NK-92 treated with Interleukin-12 subunit alpha and Interleukin-12 subunit beta, amount 100 ng/mL, for 24 hours (cell line): Measurements from ENCODE around the gene GUCA1C.

Experiments
- DNase-seq: peaks from one replicate; lab custom pipeline; 2025; lab: John Stamatoyannopoulos, UW

The GUCA1C gene, protein sequence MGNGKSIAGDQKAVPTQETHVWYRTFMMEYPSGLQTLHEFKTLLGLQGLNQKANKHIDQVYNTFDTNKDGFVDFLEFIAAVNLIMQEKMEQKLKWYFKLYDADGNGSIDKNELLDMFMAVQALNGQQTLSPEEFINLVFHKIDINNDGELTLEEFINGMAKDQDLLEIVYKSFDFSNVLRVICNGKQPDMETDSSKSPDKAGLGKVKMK

DNA sequence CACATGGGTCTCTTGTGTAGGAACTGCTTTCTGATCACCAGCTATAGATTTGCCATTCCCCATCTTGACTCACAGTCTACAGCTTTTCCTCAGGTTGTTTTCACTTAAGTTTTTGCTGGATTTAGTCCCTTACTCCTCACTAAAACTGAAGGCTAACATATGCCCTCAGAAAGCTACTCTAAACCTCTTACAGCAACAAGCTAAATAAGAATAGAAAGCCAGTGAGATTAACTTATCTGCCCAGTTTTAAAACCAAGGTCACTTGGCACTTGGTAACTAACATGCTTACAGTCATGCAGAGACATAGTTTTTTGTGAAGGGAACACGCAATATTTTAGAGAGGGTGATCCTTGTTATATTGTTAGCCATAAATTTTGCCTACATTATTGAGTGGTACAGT is at the start of gene GUCA1C:
Gene GUCA1C, minus strand, starts transcription at position 180 of the 400 bp plus-strand sequence. Its CDS starts 117 bp downstream, at position 63.
- DNase-seq: no peak

DNA sequence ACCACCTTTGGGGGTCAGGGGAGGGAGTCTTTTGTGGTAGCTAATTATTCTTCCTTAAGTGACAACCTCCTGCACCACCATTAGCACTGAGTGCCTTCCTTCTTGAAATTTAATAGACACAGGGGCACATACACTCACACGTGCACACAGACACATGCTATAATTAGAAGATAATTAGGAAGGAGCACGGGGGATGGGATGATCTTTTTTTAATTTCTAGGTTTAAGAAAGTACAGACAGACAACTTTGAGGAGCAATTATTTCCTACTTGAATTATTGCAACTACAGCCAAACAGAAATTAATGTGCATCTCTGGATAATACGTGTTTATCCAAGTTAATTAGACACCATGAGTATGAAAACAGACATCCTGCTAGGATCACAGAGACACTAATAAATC is 44.8 kb upstream of the GUCA1C start:
- DNase-seq: no peak

DNA sequence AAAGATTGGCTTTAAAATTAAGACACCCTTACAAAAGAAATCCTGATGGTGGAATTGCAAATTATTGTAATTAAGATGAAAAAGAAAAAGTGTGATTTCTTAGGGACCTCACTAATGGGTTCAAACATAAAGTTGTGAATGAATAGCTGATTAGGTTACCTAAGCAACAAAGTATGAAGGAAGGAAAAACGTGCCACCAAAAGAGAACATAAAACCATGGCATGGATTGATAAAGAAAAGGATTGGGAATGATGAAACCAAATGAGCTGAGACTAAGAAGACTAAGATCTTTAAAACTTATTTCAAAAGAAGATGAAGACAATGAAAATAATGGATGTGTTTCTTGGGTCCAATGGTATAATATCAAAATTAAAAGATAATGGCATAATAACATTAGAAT is 32.2 kb upstream of the GUCA1C start:
- no peak for DNase-seq

DNA sequence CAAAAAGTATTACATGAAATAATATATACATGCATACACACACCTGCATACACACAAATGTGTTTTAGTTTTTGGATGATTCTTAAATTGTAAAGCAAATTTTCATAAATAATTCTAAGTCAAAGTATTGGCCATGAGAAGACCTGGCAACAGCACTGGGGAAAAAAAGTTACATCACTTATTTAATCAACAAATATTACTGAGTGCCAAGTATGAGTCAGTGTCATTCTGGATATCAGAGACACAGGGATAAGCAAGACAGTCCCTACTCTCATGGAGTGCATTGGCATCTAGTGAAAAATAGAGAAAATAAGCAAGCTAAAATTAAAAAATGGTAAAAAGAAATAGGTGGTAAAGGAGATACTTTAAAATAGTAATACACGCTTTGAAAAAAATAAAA is 29.4 kb upstream of the GUCA1C start:
- no peak for DNase-seq

DNA sequence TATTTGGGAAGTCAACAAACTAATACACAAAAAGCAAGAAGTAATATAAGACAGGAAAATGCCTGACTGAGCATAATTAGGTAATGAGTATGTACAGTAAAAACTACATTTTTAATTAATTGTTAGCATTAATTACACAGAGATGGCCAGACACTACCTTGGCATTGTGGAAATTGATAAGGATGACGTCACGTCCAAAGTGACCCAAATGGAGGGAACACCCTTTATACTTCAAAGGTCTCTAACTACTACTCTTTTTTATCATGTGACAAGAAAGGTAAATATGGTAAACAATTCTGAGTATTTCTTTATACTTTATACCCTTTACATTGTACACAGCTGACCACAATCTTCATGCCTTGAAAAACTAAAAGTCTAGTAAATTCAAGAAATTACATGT is 22.4 kb upstream of the GUCA1C start:
- DNase-seq: no peak

DNA sequence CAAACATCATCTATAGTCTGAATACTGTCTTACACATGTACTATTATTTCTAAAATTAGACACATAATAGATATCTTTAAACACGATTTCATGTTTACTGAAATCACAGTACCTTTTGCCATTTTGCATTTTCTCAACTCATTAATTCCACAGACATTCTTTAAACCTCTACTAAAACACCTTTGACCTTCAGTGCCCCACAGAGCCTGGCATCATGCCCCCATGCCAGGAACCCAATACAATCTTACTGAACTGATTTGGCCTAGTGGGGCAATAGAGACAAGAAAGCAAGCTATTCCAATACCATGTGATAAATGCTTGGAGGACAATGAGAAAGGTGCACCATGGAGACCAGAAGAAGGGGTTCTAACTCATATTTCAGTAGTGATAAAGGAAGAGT is 19.3 kb upstream of the GUCA1C start:
- DNase-seq: no peak

DNA sequence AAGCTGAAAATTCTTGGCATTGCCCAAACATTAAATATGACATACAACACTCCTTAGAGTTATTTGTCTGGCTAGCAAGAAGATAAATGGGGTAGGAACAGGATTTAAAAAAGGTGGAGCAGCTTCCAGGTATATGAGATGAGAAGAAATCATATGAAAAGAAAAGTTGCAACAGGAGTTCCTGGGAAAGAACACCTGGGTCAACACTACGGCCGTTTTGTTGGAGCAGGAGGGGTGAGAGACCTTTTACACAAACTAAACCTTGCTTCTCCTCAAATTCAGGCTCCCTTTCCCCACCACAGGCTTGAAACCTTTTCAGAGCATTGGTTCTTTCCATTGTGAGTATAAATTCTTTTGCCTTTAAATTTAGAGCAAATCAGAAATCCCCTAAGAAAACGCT is 18.8 kb upstream of the GUCA1C start:
- no peak for DNase-seq

DNA sequence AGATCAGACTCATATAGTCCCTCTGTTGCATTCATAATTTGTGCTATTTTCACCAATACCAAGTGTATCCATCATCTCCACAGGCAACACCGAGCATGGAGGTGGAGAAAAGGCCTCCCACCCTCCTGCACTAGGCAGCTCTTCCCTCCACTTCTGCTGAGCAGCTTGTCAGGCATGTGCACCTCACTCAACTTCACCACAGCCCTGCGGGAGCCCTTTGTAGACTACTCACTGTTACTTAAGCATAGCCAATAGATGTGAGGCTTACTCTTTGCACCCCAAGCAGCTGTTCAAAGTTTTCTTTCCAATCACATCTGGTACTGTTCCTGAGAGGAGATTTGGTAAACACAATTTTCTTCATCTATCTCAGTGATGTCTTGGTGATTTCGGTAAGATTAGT is 16.9 kb upstream of the GUCA1C start:
- DNase-seq: no peak

DNA sequence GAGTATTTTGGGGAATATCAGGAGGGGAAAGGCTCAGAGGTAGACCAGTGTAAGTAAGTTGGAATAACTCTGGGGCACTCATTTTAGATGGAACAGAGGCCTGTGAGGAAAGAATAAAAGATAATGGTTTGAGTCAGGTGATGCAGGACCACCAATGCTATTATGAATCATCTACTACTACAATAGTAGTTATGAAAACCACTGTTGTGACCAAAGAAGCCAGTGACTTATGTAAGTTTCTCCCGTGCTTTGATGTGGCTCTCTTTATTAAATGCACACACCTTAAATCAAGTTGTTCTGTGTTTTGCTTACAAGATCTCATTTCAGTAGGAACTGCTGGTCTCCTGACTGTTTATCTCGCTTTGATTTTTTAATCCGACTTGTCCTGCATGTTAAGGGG is 13.1 kb upstream of the GUCA1C start:
- no peak for DNase-seq

DNA sequence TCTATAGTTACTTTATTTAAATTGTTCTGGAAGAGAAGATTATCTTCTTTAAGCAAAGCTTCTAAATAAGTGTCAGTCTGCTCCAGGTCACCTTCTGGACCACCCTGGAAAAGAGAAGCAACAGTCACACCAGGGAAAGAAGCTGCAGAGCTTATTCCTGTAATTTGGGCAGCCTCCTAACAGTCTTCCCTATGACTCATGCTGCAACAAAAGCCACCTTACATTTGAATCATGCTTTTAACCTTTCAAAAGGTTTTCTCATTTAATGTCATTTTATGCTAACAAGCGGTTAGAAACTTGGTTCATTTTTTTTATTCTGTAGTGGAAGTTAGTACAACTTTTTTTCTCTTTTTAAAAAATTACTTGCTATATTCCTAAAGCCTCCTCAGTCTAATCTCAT is 5.3 kb upstream of the GUCA1C start:
- no peak for DNase-seq

DNA sequence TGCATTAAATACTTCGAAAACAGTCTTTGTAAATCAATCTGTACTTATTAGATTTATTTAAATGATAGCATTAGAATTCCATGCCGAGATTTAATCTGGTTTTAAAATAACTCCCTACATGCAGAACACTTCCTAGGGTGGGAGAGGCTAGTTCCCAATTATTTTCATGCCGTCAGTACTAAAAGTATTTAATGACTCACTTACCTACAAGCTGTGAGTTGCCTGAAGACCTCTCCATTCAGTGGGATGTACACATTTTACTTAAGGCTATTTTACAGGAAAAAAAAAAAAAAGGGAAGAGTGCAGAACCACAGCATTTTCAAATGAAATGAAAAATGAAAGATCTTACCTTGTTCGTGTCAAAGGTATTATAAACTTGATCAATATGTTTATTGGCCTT is 469 bp downstream of the GUCA1C start:
- no peak for DNase-seq

DNA sequence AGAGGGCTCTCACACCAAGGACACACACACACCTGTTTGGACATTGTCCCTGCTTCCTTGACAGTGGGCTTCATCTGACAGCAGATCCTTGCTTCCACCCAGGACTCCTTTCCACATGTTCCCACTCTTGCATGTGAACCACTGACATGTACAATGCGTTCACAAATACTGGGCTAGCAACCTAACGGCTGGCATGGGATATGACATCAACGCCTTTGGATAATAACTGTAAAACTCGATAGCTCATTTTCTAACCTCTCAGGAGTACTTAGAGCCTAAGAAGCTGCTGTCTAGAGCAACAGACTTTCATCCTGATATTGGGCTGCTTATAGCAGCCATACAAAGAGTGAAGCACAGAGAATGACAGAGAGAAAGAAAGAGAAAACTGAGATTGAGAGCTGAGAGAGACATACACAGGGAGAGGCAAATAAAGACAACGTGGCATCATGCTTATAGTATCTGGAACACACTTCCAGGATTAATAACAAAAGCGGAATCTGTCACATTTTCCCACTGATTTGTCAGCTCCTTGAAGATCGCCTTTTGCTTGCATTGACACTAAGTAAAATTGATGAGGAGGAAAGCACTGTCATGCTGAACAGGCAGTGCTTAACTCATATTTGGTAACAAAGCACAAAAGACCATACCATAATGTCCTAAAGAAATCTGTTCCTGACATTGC is 1.7 kb downstream of the GUCA1C start:
- no peak for DNase-seq

DNA sequence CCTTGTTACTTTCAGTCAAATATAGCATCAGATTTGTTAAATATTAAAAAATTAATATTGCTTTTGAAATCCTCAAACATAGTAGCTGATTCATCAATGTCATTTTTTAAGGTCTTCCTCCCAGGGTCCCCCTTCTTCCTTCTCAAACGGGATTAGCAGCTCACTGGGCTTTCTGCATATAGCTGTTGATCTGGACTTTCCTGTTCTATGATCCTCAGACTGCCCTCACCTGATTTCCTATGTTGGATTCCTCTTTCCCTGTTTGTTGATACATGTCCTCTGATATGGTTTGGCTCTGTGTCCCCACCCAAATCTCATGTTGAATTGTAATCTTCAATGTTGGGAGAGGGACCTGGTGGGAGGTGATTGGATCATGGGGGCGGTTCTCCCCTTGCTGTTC is 5.8 kb downstream of the GUCA1C start:
- DNase-seq: no peak

DNA sequence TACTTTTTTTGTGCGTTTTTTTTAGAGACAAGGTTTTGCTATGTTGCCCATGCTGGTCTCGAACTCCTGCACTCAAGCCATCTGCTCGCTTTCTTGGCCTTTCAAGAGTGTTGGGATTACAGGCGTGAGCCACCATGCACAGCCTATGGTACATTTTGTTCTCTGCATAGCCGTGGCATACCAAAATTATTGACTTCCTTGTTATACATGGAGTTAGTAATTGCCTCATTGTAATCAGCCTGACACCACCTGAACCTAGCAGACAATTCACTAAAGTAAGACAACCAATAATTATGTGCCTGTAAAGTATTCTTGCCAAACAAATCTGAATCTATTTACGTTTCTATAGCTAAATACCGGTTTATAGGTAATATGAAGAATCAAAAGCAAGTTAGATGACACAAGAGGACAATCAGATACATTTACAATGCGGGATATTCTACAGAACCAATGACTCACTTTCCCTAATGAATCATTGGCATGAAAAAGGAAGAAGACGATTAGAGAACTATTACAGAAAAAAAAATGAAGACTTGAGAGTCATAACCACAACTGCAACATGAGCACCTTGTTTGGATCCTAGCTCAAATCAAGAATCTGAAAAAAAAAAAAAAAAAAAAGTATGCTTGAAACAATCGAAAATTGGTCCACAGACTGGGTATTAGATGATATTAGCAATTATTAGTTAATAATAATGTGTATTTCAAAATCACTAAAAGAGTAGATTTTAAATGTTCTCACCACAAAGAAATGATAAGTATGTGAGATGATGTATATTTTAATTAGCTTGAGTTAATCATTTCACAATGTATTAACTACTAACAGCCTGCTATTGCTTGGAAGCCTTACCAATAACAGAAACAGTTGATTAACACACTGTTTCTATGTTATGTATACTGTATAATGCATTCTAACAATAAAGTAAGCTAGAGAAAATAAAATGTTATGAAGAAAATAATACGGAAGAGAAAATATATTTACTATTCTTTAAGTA is 7.1 kb downstream of the GUCA1C start:
- DNase-seq: no peak

DNA sequence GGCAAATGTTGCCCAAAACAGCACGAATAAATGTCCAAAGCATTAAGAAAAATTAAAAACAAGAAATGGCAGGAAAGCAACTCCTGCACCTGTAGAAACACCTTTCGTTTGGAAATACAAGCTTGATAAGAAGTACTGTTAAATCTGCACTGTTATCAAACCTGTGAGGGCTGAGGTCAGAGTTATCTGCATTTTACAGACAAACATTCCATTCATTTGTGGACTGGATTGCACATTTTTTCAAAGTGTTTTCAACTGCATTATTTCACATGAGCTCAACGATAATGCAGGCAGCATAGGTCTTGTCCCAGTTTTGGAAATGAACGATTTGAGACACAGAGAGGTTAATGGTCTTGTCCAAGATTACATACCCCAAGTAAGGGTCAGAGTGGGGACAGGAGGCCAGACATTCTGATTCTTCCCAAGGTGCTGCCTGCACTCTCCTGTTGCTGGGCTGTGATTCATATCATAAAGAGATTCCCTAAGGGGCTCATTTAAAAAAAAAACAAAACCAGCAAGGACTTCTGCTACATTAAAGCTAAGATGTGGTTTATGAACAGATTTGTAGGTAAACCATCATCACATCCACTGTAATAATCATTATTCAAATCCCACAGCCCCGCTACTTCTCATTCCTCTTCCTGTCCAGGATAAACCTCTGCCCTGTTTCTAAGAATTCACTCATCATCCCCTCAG is 13.0 kb downstream of the GUCA1C start:
- no peak for DNase-seq

DNA sequence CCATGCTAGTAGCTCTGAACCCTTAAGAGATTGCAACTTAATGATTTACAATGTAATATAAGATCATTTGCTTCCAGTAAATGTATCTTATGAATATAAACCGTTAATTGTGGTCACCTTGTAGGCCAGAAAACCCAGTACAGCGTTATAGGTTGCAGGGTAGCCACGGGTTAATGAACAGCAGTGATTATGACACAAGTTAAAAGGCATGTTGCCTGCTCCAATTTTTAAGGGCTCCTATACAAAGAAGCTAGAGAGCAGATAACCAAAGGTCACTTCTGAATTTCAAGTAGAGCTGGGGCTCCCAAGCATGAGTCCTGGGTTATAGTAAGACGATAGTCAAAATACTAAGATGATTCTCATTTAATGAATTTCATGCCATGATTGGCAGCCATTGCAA is 13.5 kb downstream of the GUCA1C start:
- no peak for DNase-seq

DNA sequence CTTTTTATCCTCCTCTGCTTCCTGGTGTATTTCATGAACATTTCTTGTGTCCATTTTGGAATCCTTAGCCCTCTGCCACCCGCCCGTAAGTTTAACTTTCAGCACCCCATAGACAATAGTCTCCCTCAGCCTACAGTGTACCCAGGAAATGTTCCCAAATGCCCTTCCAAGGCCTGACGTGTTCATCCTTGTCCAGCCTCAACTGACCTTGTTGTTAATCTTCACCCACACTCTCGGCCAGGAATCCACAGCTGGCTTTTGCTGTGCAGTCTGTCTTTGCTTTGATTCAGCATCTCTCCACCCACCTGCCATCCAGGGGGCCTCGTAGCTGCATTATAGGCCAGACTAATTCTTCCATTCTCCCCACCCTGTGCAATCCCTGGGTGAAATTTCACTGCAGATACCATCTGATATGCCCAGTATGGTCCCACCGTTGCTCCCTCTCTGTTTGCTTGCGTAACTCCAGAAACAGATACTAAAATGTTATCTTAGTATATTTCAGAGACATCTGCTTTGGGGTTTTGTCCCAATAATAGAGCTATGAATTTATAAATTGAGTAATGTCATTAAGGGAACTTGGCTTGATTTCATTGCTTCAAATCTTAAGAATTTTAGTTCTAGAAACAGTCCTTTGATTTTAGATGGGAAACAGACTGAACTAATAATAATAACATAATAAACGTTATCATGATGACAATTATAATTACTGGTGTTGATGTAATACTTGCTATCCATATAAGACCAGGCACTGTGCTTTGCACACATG is 16.6 kb downstream of the GUCA1C start:
- DNase-seq: no peak

DNA sequence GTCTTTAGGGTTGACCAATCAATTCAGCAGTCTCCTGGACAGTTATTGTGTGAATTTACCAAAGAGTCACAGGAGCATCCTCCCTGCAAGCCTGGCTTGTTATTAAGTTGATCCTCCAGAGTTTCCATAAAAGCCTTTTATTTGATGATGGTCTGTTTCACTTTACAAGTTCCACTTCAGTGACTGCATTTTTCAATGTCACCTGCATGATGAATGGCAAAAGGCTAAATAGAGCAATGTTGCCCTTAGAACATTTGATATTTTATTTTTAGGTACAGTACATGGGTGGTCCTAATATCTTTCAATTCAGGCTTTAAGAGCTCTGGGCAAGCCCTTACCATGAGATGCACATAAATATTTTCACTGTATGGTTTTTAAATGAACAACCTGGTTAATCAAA is 22.6 kb downstream of the GUCA1C start:
- DNase-seq: no peak

DNA sequence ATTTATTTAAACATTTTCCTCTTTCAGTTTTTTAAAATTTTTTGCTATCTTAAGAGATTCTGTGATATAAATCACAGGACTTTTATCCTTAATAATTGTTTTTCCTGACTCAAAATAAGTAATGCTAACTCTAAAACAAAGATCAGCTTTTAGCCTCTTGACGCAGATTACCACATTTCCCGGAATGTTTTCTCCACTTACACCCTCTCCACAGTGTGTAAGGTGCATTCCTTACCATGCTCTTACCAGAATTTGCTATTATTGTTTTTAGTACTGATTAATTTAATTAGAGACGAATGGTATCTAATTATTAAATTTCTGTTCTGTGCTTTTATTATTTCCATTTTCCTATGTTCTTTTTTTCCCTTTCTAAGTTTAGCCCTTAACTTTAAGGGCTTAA is 34.8 kb downstream of the GUCA1C start:
- DNase-seq: no peak

DNA sequence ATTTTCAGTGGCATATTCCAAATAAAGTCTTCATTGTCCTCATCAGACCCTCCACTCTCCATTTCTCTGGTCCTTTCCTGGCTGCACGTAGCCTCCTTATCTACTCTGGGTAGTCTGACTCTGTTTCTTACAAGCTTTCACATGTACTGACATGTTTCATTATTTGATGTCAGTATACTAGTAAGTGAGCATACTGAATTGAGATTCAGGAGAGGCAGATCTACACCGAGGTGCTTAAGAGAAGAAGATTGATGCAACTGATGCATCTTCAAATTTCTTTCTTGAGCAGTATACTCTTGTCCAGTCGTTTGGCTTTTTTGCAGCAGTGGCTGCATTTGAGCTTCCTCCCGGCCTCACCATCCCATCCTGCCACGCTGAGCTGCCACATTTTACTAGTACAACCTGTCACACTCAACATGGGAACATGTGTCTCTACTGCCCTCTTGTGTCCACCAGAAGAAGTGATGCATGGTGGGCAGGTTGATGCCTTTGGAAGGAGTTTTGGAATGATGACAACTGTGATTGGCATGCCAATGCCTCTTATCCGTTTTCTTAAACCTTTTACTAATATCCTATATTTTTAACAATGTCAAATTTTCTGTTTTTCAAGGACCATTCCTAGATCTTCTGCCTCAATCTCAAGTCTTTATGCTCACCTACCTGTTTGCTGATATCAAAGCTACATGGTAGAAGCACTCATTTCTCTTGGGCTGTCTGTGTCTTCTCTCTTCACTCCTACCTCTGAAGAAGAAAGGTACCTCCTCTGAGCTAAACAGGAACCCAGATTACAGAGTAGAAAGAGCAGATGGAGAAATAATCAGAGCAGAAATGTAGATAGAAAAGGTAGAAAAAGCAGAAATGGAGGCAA is 38.7 kb downstream of the GUCA1C start:
- DNase-seq: peak; percentile 35

DNA sequence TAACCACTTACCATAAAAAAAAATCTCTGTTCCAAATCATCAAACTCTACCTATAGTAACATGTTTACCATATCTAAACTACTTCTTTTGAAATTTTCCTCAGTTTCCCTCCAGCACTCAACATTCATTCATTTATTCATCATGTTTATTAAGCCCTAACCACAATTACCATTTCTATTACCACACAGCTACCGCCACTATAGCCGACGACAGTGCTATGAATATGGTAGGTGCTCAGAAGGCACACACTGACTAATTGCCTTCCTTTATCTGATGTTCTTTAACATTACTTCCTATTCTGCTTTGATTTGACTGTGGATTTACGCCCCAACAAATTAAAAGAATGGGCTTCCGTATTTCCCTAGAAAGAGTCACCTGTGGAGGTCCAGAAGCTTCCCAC is 43.9 kb downstream of the GUCA1C start:
- DNase-seq: no peak
